HepG2 (cell line): Measurements from ENCODE around the gene TLE2. TPM values are rescaled to one million over a fixed set of nuclear protein-coding genes. Genes with fewer than 3 reads are reported as not detected.

Experiments used
- ARNTL ChIP-seq: sonication (generic); formaldehyde crosslinking; IDR thresholded peaks from 2 replicates; pipeline ENCODE4 v1.4.0; 2020; ENCODE audit warnings: mild to moderate bottlenecking, missing genetic modification reagents
- FOXP1 ChIP-seq, 2 experiments: fragments of 450-650 bp in 1 of 2; IDR thresholded peaks; 2 replicates each; pipeline ENCODE4 v1.6.1; 2017 to 2018; ENCODE audit warnings: antibody characterized with exemption in 1 of 2
- GABPA ChIP-seq, 2 experiments: IDR thresholded peaks; 2 replicates each; pipeline ENCODE4 v1.6.1; 2011 to 2016; ENCODE audit warnings: low read depth in 2 of 2, low read length in 1 of 2, missing biosample characterization in 1 of 2, missing genetic modification characterization in 1 of 2
- HOXA5 ChIP-seq: sonication (generic); formaldehyde crosslinking; IDR thresholded peaks from 2 replicates; pipeline ENCODE4 v1.4.0; 2020; ENCODE audit warnings: missing genetic modification reagents
- KLF11 ChIP-seq: IDR thresholded peaks from 2 replicates; pipeline ENCODE4 v1.6.1; 2016; ENCODE audit warnings: missing compliant biosample characterization
- MXI1 ChIP-seq: IDR thresholded peaks from 3 replicates; pipeline ENCODE4 v1.6.1; 2012; ENCODE audit warnings: low read depth, low read length, inconsistent platforms, borderline replicate concordance
- NR2F2 ChIP-seq: IDR thresholded peaks from 2 replicates; pipeline ENCODE4 v1.6.1; 2012; ENCODE audit warnings: low read depth, inconsistent platforms, borderline replicate concordance
- RBM39 ChIP-seq: fragments of 200-400 bp; formaldehyde crosslinking; IDR thresholded peaks from one replicate; pipeline ENCODE4 v1.6.1; 2018; ENCODE audit warnings: antibody characterized with exemption, mild to moderate bottlenecking, low read depth, low read length; ENCODE audit not compliant: poor library complexity, severe bottlenecking
- REPIN1 ChIP-seq: sonication (generic); formaldehyde crosslinking; IDR thresholded peaks from 2 replicates; pipeline ENCODE4 v1.8.0; 2022; ENCODE audit warnings: missing genetic modification reagents, low read depth, mild to moderate bottlenecking, borderline replicate concordance
- REXO4 ChIP-seq: sonication (generic); formaldehyde crosslinking; IDR thresholded peaks from 2 replicates; pipeline ENCODE4 v1.8.0; 2022; ENCODE audit warnings: missing genetic modification reagents, mild to moderate bottlenecking, borderline replicate concordance
- XBP1 ChIP-seq: sonication (generic); formaldehyde crosslinking; IDR thresholded peaks from 2 replicates; pipeline ENCODE4 v1.5.0; 2020; ENCODE audit warnings: missing genetic modification reagents
- ZNF101 ChIP-seq: sonication (generic); formaldehyde crosslinking; IDR thresholded peaks from 2 replicates; pipeline ENCODE4 v1.4.0; 2020; ENCODE audit warnings: mild to moderate bottlenecking, low read depth, missing genetic modification reagents, borderline replicate concordance
- ZNF143 ChIP-seq: sonication (generic); formaldehyde crosslinking; IDR thresholded peaks from 2 replicates; pipeline ENCODE4 v1.4.0; 2020; ENCODE audit warnings: missing genetic modification reagents
- ZNF225 ChIP-seq: sonication (generic); formaldehyde crosslinking; IDR thresholded peaks from 2 replicates; pipeline ENCODE4 v1.4.0; 2020; ENCODE audit warnings: mild to moderate bottlenecking, missing genetic modification reagents
- ZNF432 ChIP-seq: sonication (generic); formaldehyde crosslinking; IDR thresholded peaks from 2 replicates; pipeline ENCODE4 v1.5.0; 2020; ENCODE audit warnings: missing genetic modification reagents, mild to moderate bottlenecking, borderline replicate concordance
- ZNF589 ChIP-seq: sonication (generic); formaldehyde crosslinking; conservative IDR thresholded peaks from 2 replicates; pipeline ENCODE4 v1.8.0; 2022; ENCODE audit warnings: mild to moderate bottlenecking, moderate library complexity, missing genetic modification reagents
- ZNF652 ChIP-seq: IDR thresholded peaks from 2 replicates; pipeline ENCODE4 v1.6.1; 2016; ENCODE audit warnings: low read depth, borderline replicate concordance
- ZNF678 ChIP-seq: sonication (generic); formaldehyde crosslinking; IDR thresholded peaks from 2 replicates; pipeline ENCODE4 v1.4.0; 2020; ENCODE audit warnings: mild to moderate bottlenecking, missing genetic modification reagents
- ZNF746 ChIP-seq: sonication (generic); formaldehyde crosslinking; IDR thresholded peaks from 2 replicates; pipeline ENCODE4 v1.8.0; 2022; ENCODE audit warnings: mild to moderate bottlenecking, missing genetic modification reagents
- ZSCAN25 ChIP-seq: sonication (generic); formaldehyde crosslinking; IDR thresholded peaks from 2 replicates; pipeline ENCODE4 v1.8.0; 2022; ENCODE audit warnings: mild to moderate bottlenecking, missing genetic modification reagents
- polyA plus RNA-seq, 8 experiments: library from polyadenylated mRNA; depleted of rRNA in 3 of 8; stranded (reverse) in 7 of 8; unstranded in 1 of 8; fragments of >200 nt; fragmentation: Illumina TruSeq in 4 of 8; extraction: Trizol in 4 of 8; gene quantifications; 2 replicates each; pipeline versions ENCODE4 v1.2.1 to v1.2.3, GENCODE V29; 2011 to 2016; ENCODE audit warnings: low read depth in 4 of 8, missing spikeins in 1 of 8, mixed read lengths in 1 of 8; ENCODE audit not compliant: insufficient read depth in 1 of 8
- total RNA-seq, 5 experiments: library from RNA; depleted of rRNA; stranded (reverse); fragments of >200 nt; fragmentation: Illumina TruSeq; extraction: Trizol; gene quantifications; 2 replicates each; pipeline ENCODE4 v1.2.3, GENCODE V29; 2016; ENCODE audit warnings: low read depth in 1 of 5
- TF ChIP-seq, protein P1 (sequence below): sonication (generic); formaldehyde crosslinking; conservative IDR thresholded peaks from 2 replicates; pipeline ENCODE4 v1.8.0; 2022; ENCODE audit warnings: mild to moderate bottlenecking, moderate library complexity, missing genetic modification reagents
- TF ChIP-seq, protein P2 (sequence below): sonication (generic); formaldehyde crosslinking; IDR thresholded peaks from 2 replicates; pipeline ENCODE4 v1.4.0; 2020; ENCODE audit warnings: mild to moderate bottlenecking, low read depth, missing genetic modification reagents
- TF ChIP-seq, protein P3 (sequence below): sonication (generic); formaldehyde crosslinking; IDR thresholded peaks from 2 replicates; pipeline ENCODE4 v1.5.1; 2020; ENCODE audit warnings: missing genetic modification reagents, mild to moderate bottlenecking, borderline replicate concordance
- TF ChIP-seq, protein P4 (sequence below): sonication (generic); formaldehyde crosslinking; IDR thresholded peaks from 2 replicates; pipeline ENCODE4 v1.4.0; 2020; ENCODE audit warnings: missing genetic modification reagents, borderline replicate concordance

The TLE2 gene
- total and polyA plus RNA-seq, 2 of the 13 experiments (the other 11 are each of a cell fraction or from before 2014, with no cell fraction given) = 0.07 to 0.81 TPM

DNA sequence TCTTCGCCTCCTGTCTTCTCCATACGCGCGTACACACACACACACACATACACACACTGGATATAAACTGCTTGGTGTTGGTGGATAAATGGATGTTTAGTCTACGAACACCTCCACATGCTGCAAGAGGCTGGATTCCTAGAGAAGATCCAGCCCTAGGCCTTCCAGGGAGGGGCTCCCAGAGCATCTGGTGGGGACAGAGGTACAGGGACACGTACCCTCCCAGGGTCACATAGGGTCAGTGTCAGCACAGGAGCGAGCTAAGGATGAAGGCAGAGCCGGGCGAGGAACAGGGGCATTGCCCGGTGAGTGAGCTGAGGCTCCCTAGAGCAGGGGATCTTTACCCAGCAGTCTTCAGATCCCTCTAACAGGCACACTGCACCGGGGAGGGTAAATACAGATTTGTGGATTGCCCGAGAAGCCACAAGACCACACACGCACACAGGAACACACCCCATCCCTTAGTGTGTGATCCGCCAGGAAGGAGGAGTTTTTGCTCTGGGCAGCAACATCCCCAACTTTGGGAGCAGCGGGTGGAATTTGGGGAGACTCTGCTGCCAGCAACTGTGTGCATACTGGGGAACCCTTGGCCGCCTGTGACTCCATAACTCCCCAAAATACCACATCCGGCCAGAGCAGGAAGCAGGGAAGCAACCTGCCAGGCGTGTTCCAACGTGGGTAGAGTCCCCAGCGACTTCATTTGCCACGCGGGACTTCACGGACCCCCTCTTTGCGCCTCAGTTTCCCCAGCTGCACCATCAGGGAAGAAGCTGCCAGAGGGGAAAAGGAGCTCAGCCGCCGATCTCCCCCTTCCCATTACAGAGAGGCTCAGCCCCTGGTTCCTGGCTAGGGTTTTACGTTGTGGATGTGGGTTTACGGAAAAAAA is 5.8 kb upstream of the TLE2 start (continued):
- TF ChIP-seq RBM39 = no peak
- TF ChIP-seq ZNF432 (CRISPR knock-in tag) = no peak
- TF ChIP-seq XBP1 (CRISPR knock-in tag) = no peak
- no peak for TF ChIP-seq FOXP1 (IDR thresholded peaks at IDR 0.05)
- 0 out of 2 replicates have a peak, but pooled peaks have one; percentile 2 for TF ChIP-seq FOXP1 (CRISPR knock-in tag; IDR thresholded peaks at IDR 0.05)
- no peak for TF ChIP-seq ZNF678 (CRISPR knock-in tag)
- TF ChIP-seq ARNTL (CRISPR knock-in tag) = no peak
- TF ChIP-seq REXO4 (CRISPR knock-in tag) = no peak
- peak; percentile 31; the same call in 1 of the 2 replicates for TF ChIP-seq GABPA (IDR thresholded peaks at IDR 0.05; ENCODE audit: low read depth, low read length)
- TF ChIP-seq GABPA (CRISPR knock-in tag; IDR thresholded peaks at IDR 0.05; ENCODE audit: low read depth) = 0 out of 2 replicates have a peak, but pooled peaks have one; percentile 24
- TF ChIP-seq, protein P1, sequence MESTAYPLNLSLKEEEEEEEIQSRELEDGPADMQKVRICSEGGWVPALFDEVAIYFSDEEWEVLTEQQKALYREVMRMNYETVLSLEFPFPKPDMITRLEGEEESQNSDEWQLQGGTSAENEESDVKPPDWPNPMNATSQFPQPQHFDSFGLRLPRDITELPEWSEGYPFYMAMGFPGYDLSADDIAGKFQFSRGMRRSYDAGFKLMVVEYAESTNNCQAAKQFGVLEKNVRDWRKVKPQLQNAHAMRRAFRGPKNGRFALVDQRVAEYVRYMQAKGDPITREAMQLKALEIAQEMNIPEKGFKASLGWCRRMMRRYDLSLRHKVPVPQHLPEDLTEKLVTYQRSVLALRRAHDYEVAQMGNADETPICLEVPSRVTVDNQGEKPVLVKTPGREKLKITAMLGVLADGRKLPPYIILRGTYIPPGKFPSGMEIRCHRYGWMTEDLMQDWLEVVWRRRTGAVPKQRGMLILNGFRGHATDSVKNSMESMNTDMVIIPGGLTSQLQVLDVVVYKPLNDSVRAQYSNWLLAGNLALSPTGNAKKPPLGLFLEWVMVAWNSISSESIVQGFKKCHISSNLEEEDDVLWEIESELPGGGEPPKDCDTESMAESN (CRISPR knock-in tag) = no peak
- TF ChIP-seq, protein P2, sequence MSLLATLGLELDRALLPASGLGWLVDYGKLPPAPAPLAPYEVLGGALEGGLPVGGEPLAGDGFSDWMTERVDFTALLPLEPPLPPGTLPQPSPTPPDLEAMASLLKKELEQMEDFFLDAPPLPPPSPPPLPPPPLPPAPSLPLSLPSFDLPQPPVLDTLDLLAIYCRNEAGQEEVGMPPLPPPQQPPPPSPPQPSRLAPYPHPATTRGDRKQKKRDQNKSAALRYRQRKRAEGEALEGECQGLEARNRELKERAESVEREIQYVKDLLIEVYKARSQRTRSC (CRISPR knock-in tag) = 0 out of 2 replicates have a peak, but pooled peaks have one; percentile 28
- TF ChIP-seq ZNF143 (CRISPR knock-in tag) = no peak
- no peak for TF ChIP-seq HOXA5 (CRISPR knock-in tag)
- no peak for TF ChIP-seq KLF11 (CRISPR knock-in tag)
- TF ChIP-seq ZSCAN25 = no peak
- TF ChIP-seq, protein P3, sequence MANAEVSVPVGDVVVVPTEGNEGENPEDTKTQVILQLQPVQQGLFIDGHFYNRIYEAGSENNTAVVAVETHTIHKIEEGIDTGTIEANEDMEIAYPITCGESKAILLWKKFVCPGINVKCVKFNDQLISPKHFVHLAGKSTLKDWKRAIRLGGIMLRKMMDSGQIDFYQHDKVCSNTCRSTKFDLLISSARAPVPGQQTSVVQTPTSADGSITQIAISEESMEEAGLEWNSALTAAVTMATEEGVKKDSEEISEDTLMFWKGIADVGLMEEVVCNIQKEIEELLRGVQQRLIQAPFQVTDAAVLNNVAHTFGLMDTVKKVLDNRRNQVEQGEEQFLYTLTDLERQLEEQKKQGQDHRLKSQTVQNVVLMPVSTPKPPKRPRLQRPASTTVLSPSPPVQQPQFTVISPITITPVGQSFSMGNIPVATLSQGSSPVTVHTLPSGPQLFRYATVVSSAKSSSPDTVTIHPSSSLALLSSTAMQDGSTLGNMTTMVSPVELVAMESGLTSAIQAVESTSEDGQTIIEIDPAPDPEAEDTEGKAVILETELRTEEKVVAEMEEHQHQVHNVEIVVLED = no peak
- TF ChIP-seq MXI1 = no peak
- TF ChIP-seq ZNF652 = no peak
- no peak for TF ChIP-seq NR2F2
- no peak for TF ChIP-seq REPIN1 (CRISPR knock-in tag)
- TF ChIP-seq ZNF589 (CRISPR knock-in tag) = no peak
- peak; percentile 60; the same call in 1 of the 2 replicates for TF ChIP-seq ZNF746
- TF ChIP-seq, protein P4, sequence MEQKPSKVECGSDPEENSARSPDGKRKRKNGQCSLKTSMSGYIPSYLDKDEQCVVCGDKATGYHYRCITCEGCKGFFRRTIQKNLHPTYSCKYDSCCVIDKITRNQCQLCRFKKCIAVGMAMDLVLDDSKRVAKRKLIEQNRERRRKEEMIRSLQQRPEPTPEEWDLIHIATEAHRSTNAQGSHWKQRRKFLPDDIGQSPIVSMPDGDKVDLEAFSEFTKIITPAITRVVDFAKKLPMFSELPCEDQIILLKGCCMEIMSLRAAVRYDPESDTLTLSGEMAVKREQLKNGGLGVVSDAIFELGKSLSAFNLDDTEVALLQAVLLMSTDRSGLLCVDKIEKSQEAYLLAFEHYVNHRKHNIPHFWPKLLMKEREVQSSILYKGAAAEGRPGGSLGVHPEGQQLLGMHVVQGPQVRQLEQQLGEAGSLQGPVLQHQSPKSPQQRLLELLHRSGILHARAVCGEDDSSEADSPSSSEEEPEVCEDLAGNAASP (CRISPR knock-in tag) = peak; percentile 95; the same call in 1 of the 2 replicates
- TF ChIP-seq ZNF101 = no peak
- TF ChIP-seq ZNF225 = no peak
